Hepatocyte (in vitro differentiated cells): ENCODE data around the gene DCAF12. TPM values are rescaled to one million over a fixed set of nuclear protein-coding genes. Genes with fewer than 3 reads are reported as not detected.

Experiments
- DNase-seq: peaks from one replicate; pipeline ENCODE4 v3.0.0-alpha.2; 2016; ENCODE audit warnings: low spot score
- H2AFZ ChIP-seq: fragments of 200-600 bp; sonication (generic); 2 replicates; pipeline ENCODE4 v1.6.0; 2016; ENCODE audit warnings: antibody characterized with exemption, mild to moderate bottlenecking
- H3K27ac ChIP-seq: fragments of 200-600 bp; sonication (generic); 2 replicates; pipeline ENCODE4 v1.5.1; 2016; ENCODE audit warnings: mild to moderate bottlenecking
- H3K27me3 ChIP-seq: fragments of 200-600 bp; sonication (generic); 2 replicates; pipeline ENCODE4 v1.6.1; 2016
- H3K36me3 ChIP-seq: fragments of 200-600 bp; sonication (generic); replicated peaks from 2 replicates; pipeline ENCODE4 v1.5.1; 2016; ENCODE audit warnings: low read depth; ENCODE audit not compliant: insufficient read depth
- H3K4me1 ChIP-seq: fragments of 200-600 bp; sonication (generic); 2 replicates; pipeline ENCODE4 v1.5.1; 2016; ENCODE audit warnings: mild to moderate bottlenecking, moderate library complexity; ENCODE audit not compliant: insufficient read depth
- H3K4me2 ChIP-seq: fragments of 200-600 bp; sonication (generic); 2 replicates; pipeline ENCODE4 v1.6.0; 2016
- H3K4me3 ChIP-seq: fragments of 200-600 bp; sonication (generic); 2 replicates; pipeline ENCODE4 v1.5.1; 2016; ENCODE audit warnings: mild to moderate bottlenecking
- H3K79me2 ChIP-seq: fragments of 200-600 bp; sonication (generic); 2 replicates; pipeline ENCODE4 v1.6.0; 2017; ENCODE audit warnings: mild to moderate bottlenecking
- H3K9me2 ChIP-seq: fragments of 200-600 bp; sonication (generic); replicated peaks from 2 replicates; pipeline ENCODE4 v1.6.0; 2017; ENCODE audit warnings: mild to moderate bottlenecking; ENCODE audit not compliant: insufficient read depth
- H3K9me3 ChIP-seq: fragments of 200-600 bp; sonication (generic); 2 replicates; pipeline ENCODE4 v1.5.1; 2016; ENCODE audit warnings: low read depth, mild to moderate bottlenecking
- H4K20me1 ChIP-seq: fragments of 200-600 bp; sonication (generic); 2 replicates; pipeline ENCODE4 v1.6.0; 2016; ENCODE audit warnings: mild to moderate bottlenecking; ENCODE audit not compliant: insufficient read depth, poor library complexity, severe bottlenecking
- EZH2 ChIP-seq: fragments of 200-600 bp; sonication (generic); IDR thresholded peaks from 2 replicates; pipeline ENCODE4 v1.6.1; 2016; ENCODE audit warnings: antibody characterized with exemption, mild to moderate bottlenecking, borderline replicate concordance
- EZH2phosphoT487 ChIP-seq: fragments of 200-600 bp; sonication (generic); IDR thresholded peaks from one replicate; pipeline ENCODE4 v1.6.1; 2018; ENCODE audit warnings: antibody characterized with exemption, mild to moderate bottlenecking, low read depth, moderate library complexity; ENCODE audit not compliant: unreplicated experiment, severe bottlenecking
- WGBS: methylation state at CpG from one replicate; pipeline ENCODE4 v1.1.6; 2016; ENCODE audit warnings: low lambda C conversion rate; ENCODE audit errors: missing lambda C conversion rate; 5-methylcytosine and 5-hydroxymethylcytosine counted together
- polyA plus RNA-seq: library from polyadenylated mRNA; unstranded; fragments of >200 nt; fragmentation: Nextera tagmentation; extraction: Ambion mirVana; gene quantifications from 2 replicates; pipeline ENCODE4 v1.2.1, GENCODE V29; 2016
- total RNA-seq: library from RNA; depleted of rRNA; stranded (reverse); fragments of >200 nt; gene quantifications from 2 replicates; pipeline ENCODE4 v1.2.3, GENCODE V29; 2014
- TF ChIP-seq, protein P1 (sequence below): fragments of 200-600 bp; sonication (generic); IDR thresholded peaks from 2 replicates; pipeline ENCODE4 v1.5.1; 2016; ENCODE audit warnings: antibody characterized with exemption, mild to moderate bottlenecking; ENCODE audit not compliant: poor library complexity

The DCAF12 gene
- total and polyA plus RNA-seq, 2 experiments from 2014 or later, result 23.9 to 43.3 TPM

DNA sequence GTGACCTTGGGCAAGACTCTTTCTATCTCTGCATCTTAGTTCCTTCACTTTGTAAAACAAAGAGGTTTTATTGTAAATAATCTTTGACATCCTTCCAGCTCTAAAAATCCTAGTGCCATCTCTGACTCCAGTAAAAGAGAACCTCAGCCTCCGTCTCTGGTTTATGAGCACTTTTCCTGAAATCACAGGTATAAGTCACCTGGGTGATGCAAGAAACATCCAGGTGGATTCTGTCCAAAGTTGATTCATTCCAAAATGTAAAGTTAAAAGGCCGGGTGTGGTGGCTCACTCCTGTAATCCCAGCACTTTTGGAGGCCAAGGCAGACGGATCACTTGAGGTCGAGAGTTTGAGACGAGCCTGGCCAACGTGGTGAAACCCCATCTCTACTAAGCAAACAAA lies 56.7 kb downstream of the DCAF12 start:
- Histone ChIP-seq H3K27ac (peak overlapping the region; percentile 93), H3K4me1 (peaks cover 34% of the 10 kb centered on the region), H3K4me2 (no peak overlapping the region), H3K79me2 (no peaks in the 10 kb centered on the region), H3K4me3 (no peak overlapping the region), H3K36me3 (no peaks in the 10 kb centered on the region), H4K20me1 (no peaks in the 10 kb centered on the region), H3K9me3 (no peaks in the 10 kb centered on the region), H2AFZ (no peak overlapping the region), H3K9me2 (no peaks in the 10 kb centered on the region), H3K27me3 (no peaks in the 10 kb centered on the region)
- DNase-seq, result no peak
- 71% methylated on average over 6 of the region's 6 CpGs for WGBS
- TF ChIP-seq, protein P1, sequence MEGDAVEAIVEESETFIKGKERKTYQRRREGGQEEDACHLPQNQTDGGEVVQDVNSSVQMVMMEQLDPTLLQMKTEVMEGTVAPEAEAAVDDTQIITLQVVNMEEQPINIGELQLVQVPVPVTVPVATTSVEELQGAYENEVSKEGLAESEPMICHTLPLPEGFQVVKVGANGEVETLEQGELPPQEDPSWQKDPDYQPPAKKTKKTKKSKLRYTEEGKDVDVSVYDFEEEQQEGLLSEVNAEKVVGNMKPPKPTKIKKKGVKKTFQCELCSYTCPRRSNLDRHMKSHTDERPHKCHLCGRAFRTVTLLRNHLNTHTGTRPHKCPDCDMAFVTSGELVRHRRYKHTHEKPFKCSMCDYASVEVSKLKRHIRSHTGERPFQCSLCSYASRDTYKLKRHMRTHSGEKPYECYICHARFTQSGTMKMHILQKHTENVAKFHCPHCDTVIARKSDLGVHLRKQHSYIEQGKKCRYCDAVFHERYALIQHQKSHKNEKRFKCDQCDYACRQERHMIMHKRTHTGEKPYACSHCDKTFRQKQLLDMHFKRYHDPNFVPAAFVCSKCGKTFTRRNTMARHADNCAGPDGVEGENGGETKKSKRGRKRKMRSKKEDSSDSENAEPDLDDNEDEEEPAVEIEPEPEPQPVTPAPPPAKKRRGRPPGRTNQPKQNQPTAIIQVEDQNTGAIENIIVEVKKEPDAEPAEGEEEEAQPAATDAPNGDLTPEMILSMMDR, result no peak
- TF ChIP-seq EZH2phosphoT487 (no peak), EZH2 (no peak)

DNA sequence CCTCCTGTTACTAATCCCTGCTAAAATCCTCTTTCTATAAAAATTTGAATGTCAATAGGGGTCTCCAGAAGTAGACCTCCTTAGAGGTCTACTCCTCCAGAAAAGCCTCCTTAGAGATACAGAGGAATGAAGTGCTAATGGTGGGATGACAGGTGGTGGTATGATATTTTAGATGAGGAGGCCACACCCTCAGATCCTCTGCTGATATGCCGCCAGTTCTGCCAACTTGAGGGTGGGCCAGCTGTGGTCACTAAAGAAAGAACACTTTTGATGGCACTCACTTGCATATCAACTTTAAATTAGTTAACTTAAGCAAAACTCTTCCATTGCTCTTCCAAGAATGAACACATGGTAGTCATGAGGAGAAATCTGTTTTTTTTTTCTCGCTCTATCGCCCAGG lies 61.0 kb downstream of the DCAF12 start:
- no peaks in the 10 kb centered on the region for H4K20me1 ChIP-seq
- no peak for DNase-seq
- no peaks in the 10 kb centered on the region for H3K27me3 ChIP-seq
- TF ChIP-seq, protein P1, result no peak
- TF ChIP-seq EZH2, result no peak
- TF ChIP-seq EZH2phosphoT487, result no peak
- H3K36me3 ChIP-seq, result no peaks in the 10 kb centered on the region
- H2AFZ ChIP-seq, result no peak overlapping the region
- no peaks in the 10 kb centered on the region for H3K9me2 ChIP-seq
- H3K4me1 ChIP-seq, result peaks cover 5% of the 10 kb centered on the region
- no peak overlapping the region for H3K4me2 ChIP-seq
- no peak overlapping the region for H3K4me3 ChIP-seq
- H3K27ac ChIP-seq, result no peak overlapping the region
- H3K9me3 ChIP-seq, result no peaks in the 10 kb centered on the region
- H3K79me2 ChIP-seq, result no peaks in the 10 kb centered on the region
- WGBS, result 98% methylated on average over 3 of the region's 3 CpGs

DNA sequence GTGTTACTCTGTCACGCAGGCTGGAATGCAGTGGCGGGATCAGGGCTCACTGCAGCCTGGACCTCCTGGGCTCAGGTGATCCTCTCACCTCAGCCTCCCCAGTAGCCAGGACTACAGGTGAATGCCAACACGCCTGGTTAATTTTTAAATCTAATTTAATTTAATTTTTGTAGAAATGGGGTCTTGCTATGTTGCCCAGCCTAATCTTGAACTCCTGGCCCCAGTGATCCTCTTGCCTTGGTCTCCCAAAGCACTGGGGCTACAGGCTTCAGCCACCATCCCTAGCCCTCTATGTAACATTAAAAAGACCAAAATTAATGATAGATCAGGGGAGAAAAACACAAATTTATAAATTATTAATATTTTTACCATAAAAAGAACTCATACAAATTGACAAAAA lies 66.5 kb downstream of the DCAF12 start:
- TF ChIP-seq EZH2 (no peak), EZH2phosphoT487 (no peak)
- TF ChIP-seq, protein P1, result no peak
- no peaks in the 10 kb centered on the region for H3K36me3 ChIP-seq
- H3K9me2 ChIP-seq, result no peaks in the 10 kb centered on the region
- H3K27me3 ChIP-seq, result no peaks in the 10 kb centered on the region
- H4K20me1 ChIP-seq, result no peaks in the 10 kb centered on the region
- H3K4me1 ChIP-seq, result no peaks in the 10 kb centered on the region
- no peaks in the 10 kb centered on the region for H3K79me2 ChIP-seq
- no peak overlapping the region for H2AFZ ChIP-seq
- no peak overlapping the region for H3K4me3 ChIP-seq
- no peak overlapping the region for H3K27ac ChIP-seq
- 89% methylated on average over 3 of the region's 3 CpGs for WGBS
- no peak overlapping the region for H3K4me2 ChIP-seq
- no peak for DNase-seq
- no peaks in the 10 kb centered on the region for H3K9me3 ChIP-seq

DNA sequence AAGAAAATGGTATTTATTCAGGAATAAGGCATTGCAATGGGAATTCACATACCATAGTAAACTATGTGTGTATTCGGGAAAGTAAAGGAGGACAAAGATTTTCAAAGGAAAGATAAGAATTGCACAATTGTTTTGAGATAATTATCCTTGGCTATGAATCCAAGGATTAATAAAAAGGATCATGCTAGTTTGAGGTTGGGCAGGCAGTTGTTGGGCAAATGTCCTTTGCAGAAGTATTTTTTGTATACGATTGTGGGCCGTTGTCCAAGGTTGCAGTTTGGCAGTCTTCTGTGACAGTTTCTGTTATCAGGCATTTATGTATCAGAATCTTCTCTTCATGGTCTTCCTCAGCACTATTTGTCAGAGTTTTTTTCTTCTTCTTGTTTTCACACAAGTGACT lies 67.2 kb downstream of the DCAF12 start:
- Histone ChIP-seq H3K9me2 (no peaks in the 10 kb centered on the region), H3K9me3 (no peaks in the 10 kb centered on the region), H3K27me3 (no peaks in the 10 kb centered on the region), H3K27ac (no peak overlapping the region), H3K4me3 (no peak overlapping the region), H4K20me1 (no peaks in the 10 kb centered on the region), H3K4me2 (peak overlapping the region; percentile 5), H3K36me3 (no peaks in the 10 kb centered on the region), H3K4me1 (no peaks in the 10 kb centered on the region), H2AFZ (no peak overlapping the region), H3K79me2 (no peaks in the 10 kb centered on the region)
- TF ChIP-seq, protein P1, result no peak
- TF ChIP-seq EZH2 (no peak), EZH2phosphoT487 (no peak)
- 57% methylated on average over 3 of the region's 3 CpGs for WGBS
- DNase-seq, result no peak
